ENCODE data around the gene ATP13A3.
A peak's percentile ranks its signal among the peaks of the same experiment; 100 is the strongest.

Gene ATP13A3

GRCh38 chr3:194476784-194477183, 10.0 kb downstream of the ATP13A3 start:
- no peak for DNase-seq

GRCh38 chr3:194475978-194476377, 10.8 kb downstream of the ATP13A3 start:
- DNase-seq = peak in 2 of 56 donors; percentile 19 to 44

GRCh38 chr3:194475138-194475932, 11.5 kb downstream of the ATP13A3 start:
- no peak for DNase-seq

DNA sequence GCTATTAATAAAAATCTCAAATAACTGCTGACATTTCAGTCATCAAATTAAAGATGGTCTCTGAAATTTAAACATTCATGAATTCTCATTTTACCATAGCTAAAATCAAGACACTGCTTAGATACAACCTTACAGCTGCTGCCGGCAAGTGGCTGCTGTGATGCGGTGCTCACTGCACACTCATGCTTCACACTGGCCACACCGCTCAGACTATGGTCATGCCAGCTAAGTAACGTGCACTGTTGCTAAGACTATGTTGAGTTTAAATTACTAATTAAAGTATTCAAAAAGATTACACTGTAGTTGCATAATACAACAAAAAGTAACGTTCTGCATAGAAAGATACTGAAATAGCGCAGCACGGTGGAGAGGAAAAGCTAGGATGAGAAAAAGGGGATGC, 12.1 kb downstream of the ATP13A3 start:
- no peak for DNase-seq

DNA sequence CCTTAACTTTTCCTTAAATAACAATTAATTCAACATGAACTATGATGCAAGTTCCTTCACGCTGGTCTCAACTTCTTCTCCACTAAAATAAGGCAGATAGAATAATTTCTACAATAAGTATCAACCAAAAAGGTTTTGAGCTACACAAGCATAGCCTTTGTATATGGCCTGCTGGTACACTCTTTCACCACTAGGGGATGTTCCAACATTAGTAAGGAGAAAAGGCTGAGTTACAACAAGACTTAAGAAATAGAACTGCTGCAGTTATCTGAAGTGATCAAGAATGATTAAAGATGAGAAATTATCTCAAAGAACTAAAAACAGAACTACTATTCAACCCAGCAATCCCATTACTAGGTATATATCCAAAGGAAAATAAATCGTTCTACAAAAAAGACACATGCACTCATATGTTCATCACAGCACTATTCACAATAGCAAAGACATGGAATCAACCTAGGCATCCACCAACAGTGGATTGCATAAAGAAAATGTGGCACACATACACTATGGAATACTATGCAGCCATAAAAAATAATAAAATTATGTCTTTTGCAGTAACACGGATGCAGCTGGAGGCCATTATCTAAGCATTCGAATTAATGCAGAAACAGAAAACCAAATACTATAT, 14.4 kb downstream of the ATP13A3 start:
- DNase-seq = peak in 4 of 56 donors; percentile 7 to 28 (median 12)

- no peak for DNase-seq
Measured at GRCh38 chr3:194471863-194472262, 14.9 kb downstream of the ATP13A3 start.

DNA sequence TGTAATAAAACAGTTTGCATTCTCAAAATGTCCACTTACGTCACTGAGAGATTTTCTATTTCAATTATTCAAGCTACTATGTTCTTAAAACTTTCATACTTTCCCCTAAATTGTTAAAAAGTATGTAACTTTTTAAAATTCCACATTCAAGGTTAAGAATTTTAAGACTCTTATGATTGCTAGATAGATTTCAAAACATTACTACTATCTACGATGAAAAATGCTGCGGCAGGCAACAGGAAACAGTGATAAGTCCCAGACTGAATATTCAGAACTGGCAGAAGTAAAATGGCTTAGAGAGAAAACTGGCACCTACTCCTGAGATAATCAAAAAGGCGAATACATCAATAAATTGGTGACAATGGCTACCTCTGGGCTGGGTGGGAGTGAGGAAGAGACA, 16.2 kb downstream of the ATP13A3 start:
- no peak for DNase-seq

- DNase-seq = no peak
Measured at GRCh38 chr3:194469977-194470376, 16.8 kb downstream of the ATP13A3 start.

- no peak for DNase-seq
Measured at GRCh38 chr3:194468086-194468485, 18.7 kb downstream of the ATP13A3 start.

GRCh38 chr3:194466761-194467356, 19.9 kb downstream of the ATP13A3 start:
- DNase-seq = no peak

DNA sequence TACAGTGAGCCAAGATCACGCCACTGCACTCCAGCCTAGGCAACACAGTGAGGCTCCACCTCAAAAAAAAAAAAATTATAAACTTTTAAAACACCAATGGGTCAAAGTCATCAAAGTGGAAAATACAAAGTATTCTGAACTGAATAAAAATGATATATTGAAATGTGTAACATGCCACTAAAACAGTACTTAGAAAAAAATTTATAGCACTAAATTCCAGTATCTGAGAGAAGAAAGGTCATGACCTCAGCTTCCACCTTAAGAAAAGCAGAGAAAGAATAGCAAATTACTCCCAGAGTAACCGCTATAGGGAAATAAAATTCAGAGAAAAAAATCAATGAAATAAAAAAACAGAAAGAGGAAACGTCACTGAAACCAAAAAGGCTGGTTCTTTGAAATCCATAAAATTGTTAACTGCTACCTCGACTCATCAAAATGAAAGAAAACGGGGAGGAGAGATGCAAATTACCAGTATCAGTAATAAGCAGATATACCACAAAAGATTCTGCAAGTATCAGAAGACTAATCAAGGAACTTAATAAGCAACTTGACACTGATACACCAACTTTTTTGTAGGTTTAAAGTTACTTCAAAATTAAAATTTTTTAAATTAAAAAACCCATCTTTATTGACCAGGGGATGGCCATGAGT, 20.8 kb downstream of the ATP13A3 start:
- DNase-seq = no peak

GRCh38 chr3:194465246-194465645, 21.6 kb downstream of the ATP13A3 start:
- no peak for DNase-seq

DNA sequence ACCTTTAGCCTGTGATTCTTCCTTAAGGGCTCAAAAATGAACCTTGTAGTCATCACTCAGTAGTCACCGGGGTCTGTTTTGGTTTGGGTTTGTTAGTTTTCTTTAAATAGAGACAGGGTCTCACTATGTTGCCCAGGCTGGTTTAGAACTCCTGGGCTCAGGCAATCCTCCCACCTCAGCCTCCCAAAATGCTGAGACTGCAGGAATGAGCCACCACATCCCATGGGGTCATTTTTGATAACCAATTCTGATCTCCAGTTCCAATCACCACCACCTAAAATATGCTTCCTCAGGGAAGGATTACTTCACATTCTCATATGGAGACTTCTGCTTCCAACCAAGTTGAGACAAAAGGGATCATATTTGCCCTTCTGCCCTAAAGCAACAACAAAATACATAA, 22.1 kb downstream of the ATP13A3 start:
- DNase-seq = no peak

GRCh38 chr3:194462936-194463335, 23.9 kb downstream of the ATP13A3 start:
- DNase-seq = no peak

DNA sequence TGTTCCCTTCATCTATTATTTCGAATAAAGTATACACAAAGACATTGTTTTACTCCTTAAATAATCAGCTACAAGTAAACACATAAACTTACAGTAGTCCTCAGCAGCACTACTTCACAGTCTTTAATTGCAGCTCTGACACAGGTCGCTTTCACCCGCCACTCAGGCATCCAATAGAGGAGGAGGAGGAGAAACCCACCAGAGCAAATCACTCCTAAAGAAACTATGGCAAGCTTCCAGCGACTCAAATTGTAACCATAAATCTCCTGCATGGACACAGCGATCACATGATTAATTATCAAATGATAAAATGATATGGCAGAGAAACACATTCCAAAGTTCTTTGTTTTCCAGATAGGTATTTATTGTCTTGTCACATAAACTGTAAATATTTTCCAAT, 26.2 kb downstream of the ATP13A3 start:
- DNase-seq = no peak

DNA sequence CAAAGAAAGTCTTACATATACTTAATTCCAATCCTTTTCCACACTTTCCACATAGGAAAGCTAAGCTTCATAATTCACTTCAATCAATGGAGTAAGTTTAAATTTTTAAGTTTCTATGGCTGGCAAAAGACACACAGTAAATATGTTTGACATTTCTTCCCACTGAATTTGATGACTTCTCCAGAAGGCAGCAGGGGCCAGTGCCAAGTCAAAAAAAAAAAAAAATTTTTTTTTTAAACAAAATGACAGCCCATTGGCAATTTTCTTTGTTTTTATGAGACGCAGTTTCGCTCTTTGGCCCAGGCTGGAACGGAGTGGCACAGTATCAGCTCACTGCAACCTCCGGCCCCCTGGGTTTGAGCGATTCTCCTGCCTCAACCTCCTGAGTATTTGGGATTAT, 28.7 kb downstream of the ATP13A3 start:
- DNase-seq = no peak

DNA sequence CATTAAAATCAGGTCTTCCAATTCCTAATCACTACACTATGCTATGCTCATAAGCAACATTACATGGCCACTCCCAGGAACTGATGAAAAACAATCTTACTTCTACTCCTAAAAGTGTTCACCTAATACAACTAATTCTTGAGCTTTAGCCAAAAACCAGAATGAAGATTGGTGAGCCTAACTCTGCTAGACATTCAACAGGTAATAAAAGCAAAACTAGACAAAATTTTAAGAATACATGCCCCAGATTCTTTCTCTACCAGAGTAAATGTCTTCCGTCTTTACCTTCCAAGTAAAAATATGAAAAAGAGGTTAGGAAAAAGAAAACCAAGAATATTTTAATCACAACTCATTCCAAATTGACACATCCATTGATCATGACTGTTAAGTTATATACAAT, 31.3 kb downstream of the ATP13A3 start:
- DNase-seq = no peak

DNA sequence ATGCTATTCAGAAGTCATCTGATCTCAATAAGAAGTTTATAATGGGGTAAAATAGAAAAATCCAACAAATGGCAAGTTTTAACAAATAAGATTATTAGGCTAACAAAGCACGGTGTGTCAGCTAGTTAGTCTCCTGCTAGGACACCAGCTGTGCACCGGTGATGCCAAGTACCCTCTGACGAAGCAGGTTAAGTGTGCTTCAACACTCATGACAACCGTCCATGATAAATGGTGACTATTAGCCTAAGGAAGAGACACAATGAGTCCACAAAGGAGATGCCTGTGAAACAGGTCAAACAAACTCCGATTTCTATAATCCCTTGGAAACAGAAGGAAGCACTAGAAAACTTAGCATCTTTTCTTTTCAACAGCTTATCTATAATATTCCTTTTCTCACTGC, 36.5 kb downstream of the ATP13A3 start:
- no peak for DNase-seq

- DNase-seq = no peak
Measured at GRCh38 chr3:194449913-194450312, 36.9 kb downstream of the ATP13A3 start.

DNA sequence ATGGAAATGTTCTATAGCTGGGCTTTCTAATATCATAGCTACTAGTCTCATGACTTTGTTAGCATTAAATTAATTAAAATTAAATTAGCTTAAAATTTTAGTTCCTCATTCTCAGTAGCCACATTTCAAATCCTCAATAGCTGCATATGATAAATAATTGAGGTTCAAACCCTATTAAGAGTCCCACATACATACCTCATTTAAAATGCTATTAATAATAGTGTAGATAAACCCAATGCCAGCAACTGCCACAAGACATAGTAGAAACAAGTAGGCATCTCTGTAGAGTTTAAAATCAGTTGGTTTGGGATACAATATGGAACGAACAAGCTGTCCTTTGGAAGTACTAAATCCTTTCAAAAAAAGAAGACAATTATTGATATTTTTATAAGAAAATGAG, 39.1 kb downstream of the ATP13A3 start:
- no peak for DNase-seq

DNA sequence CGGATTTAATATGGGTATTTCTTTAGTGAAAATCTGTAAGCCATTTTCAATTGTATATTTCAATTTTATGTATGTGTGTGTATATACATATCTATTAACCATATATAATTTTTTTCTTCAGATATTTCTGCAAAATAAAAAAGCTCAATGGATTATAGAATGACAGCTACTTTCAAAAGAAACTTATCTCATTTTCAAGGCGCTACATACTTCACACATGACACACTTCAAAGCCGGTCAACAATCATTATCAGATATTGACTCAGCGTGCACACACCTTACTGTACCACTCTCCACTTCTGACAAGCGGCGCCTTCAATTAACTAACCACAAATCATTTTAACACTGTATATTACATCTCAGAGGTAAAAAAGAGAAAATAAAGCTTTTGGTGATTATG, 39.6 kb downstream of the ATP13A3 start:
- no peak for DNase-seq

GRCh38 chr3:194446754-194447153, 40.0 kb downstream of the ATP13A3 start:
- DNase-seq = no peak
